ENCODE results near the gene ESAM.
"Not testable (repeated sequence)": the region's sequence is repeated elsewhere in the genome, so short reads cannot be mapped to it uniquely, and the experiment has no call there.

ESAM gene

GRCh38 chr11:124776865-124777645, 15.0 kb upstream of the ESAM start:
- Histone ChIP-seq H3K36me3 (ENCODE audit: control insufficient read depth in 2 of 2, insufficient read depth in 1 of 2, low read length in 2 of 2) (peaks cover 0 to 21% of the 10 kb centered on the region in 2 experiments; a peak in 1 of 3 replicates), H3K4me1 (ENCODE audit: control insufficient read depth, insufficient read depth, low read length) (no peaks in the 10 kb centered on the region), H3K4me3 (ENCODE audit: low read depth, low read length) (no peak overlapping the region), H3K27ac (ENCODE audit: extremely low read depth, low read depth, low read length) (no peak overlapping the region), H3K9me3 (ENCODE audit: control insufficient read depth, insufficient read depth, low read depth, low read length) (no peaks in the 10 kb centered on the region)
- TF ChIP-seq TCF7L2 (IDR thresholded peaks at IDR 0.05; ENCODE audit: borderline replicate concordance, low read depth, low read length) = no peak
- TF ChIP-seq ZNF114 (tag by site-specific recombination; IDR thresholded peaks at IDR 0.05) = no peak
- no peak for TF ChIP-seq ZBTB17 (tag by site-specific recombination; IDR thresholded peaks at IDR 0.05)
- TF ChIP-seq ZNF2 (tag by site-specific recombination; IDR thresholded peaks at IDR 0.05) = no peak
- TF ChIP-seq KLF17 (tag by site-specific recombination; IDR thresholded peaks at IDR 0.05) = no peak
- no peak for TF ChIP-seq ZNF626 (tag by site-specific recombination; IDR thresholded peaks at IDR 0.05)
- TF ChIP-seq ZNF157 (tag by site-specific recombination; IDR thresholded peaks at IDR 0.05) = no peak
- TF ChIP-seq ZNF202 (tag by site-specific recombination; IDR thresholded peaks at IDR 0.05; ENCODE audit: borderline replicate concordance) = no peak
- no peak for TF ChIP-seq HOXC10 (CRISPR knock-in tag; IDR thresholded peaks at IDR 0.05)
- CTCF ChIA-PET = interaction anchor here (0.6 to 3.0 kb wide), 3 partner anchors 10 to 16 kb away, joined by 3 to 20 read pairs (median 4); partner anchors contain the start of gene ESAM
- POLR2A ChIA-PET = no interaction called here

- H3K36me3 ChIP-seq (ENCODE audit: control insufficient read depth in 2 of 2, insufficient read depth in 1 of 2, low read length in 2 of 2) = peaks cover 0 to 50% of the 10 kb centered on the region in 2 experiments; a peak in 1 of 3 replicates
- TF ChIP-seq ZNF629 (tag by site-specific recombination; IDR thresholded peaks at IDR 0.05) (0 out of 2 replicates have a peak, but pooled peaks have one; percentile 14), ZFHX2 (tag by site-specific recombination; conservative IDR thresholded peaks at IDR 0.05) (peak; percentile 78), EGR2 (tag by site-specific recombination; IDR thresholded peaks at IDR 0.05; ENCODE audit: low read depth) (peak; percentile 31; the same call in 1 of the 2 replicates)
- not testable (repeated sequence) for H3K4me3 ChIP-seq (ENCODE audit: low read depth, low read length); H3K27ac ChIP-seq (ENCODE audit: extremely low read depth, low read depth, low read length); H3K4me1 ChIP-seq (ENCODE audit: control insufficient read depth, insufficient read depth, low read length); H3K9me3 ChIP-seq (ENCODE audit: control insufficient read depth, insufficient read depth, low read depth, low read length)
- CTCF ChIA-PET = interaction anchor here (1.0 to 2.7 kb wide), 8 partner anchors 8 to 127 kb away, joined by 3 to 18 read pairs (median 4); partner anchors contain the start of gene ESAM
- POLR2A ChIA-PET = interaction anchor here (0.6 to 1.5 kb wide), 2 partner anchors 8 to 97 kb away, joined by 5 read pairs; partner anchors contain the start of gene SPA17
Observed at GRCh38 chr11:124770959-124771358, 8.9 kb upstream of the ESAM start.

GRCh38 chr11:124769806-124770774, 8.0 kb upstream of the ESAM start:
- Histone ChIP-seq H3K4me3 (ENCODE audit: low read depth, low read length) (no peak overlapping the region), H3K36me3 (ENCODE audit: control insufficient read depth in 2 of 2, insufficient read depth in 1 of 2, low read length in 2 of 2) (peaks cover 0 to 51% of the 10 kb centered on the region in 2 experiments; a peak in 1 of 3 replicates), H3K27ac (ENCODE audit: extremely low read depth, low read depth, low read length) (no peak overlapping the region), H3K9me3 (ENCODE audit: control insufficient read depth, insufficient read depth, low read depth, low read length) (no peaks in the 10 kb centered on the region), H3K4me1 (ENCODE audit: control insufficient read depth, insufficient read depth, low read length) (no peaks in the 10 kb centered on the region)
- no peak for TF ChIP-seq TCF7L2 (IDR thresholded peaks at IDR 0.05; ENCODE audit: borderline replicate concordance, low read depth, low read length)
- TF ChIP-seq ZNF629 (tag by site-specific recombination; IDR thresholded peaks at IDR 0.05) = peak; percentile 14; the same call in 1 of the 2 replicates
- TF ChIP-seq GLIS1 (tag by site-specific recombination; IDR thresholded peaks at IDR 0.05) = peak; percentile 63
- POLR2A ChIA-PET = interaction anchor here (0.6 to 1.5 kb wide), 4 partner anchors 9 to 96 kb away, joined by 3 to 5 read pairs (median 4); partner anchors contain the start of gene SPA17
- CTCF ChIA-PET = interaction anchor here (0.8 to 2.7 kb wide), 12 partner anchors 8 to 684 kb away, joined by 3 to 18 read pairs (median 3); no protein-coding TSS in a partner anchor

GRCh38 chr11:124768914-124769313, 6.8 kb upstream of the ESAM start:
- H3K36me3 ChIP-seq (ENCODE audit: control insufficient read depth in 2 of 2, insufficient read depth in 1 of 2, low read length in 2 of 2) = peaks cover 0 to 52% of the 10 kb centered on the region in 2 experiments; a peak in 1 of 3 replicates
- CTCF ChIA-PET = interaction anchor here (0.5 to 2.7 kb wide), 9 partner anchors 8 to 685 kb away, joined by 3 to 18 read pairs (median 3); no protein-coding TSS in a partner anchor
- H3K9me3 ChIP-seq (ENCODE audit: control insufficient read depth, insufficient read depth, low read depth, low read length) = no peaks in the 10 kb centered on the region
- no peak overlapping the region for H3K4me3 ChIP-seq (ENCODE audit: low read depth, low read length)
- H3K4me1 ChIP-seq (ENCODE audit: control insufficient read depth, insufficient read depth, low read length) = no peaks in the 10 kb centered on the region
- POLR2A ChIA-PET = interaction anchor here (0.9 kb wide), 1 partner anchor 22 kb away, joined by 3 read pairs; no protein-coding TSS in a partner anchor
- no peak for TF ChIP-seq ZNF24 (tag by site-specific recombination; IDR thresholded peaks at IDR 0.05)
- TF ChIP-seq IKZF3 (tag by site-specific recombination; IDR thresholded peaks at IDR 0.05) = no peak
- TF ChIP-seq MZF1 (tag by site-specific recombination; IDR thresholded peaks at IDR 0.05; ENCODE audit: borderline replicate concordance) = no peak
- TF ChIP-seq ZNF202 (tag by site-specific recombination; IDR thresholded peaks at IDR 0.05; ENCODE audit: borderline replicate concordance) = no peak
- TF ChIP-seq ZNF830 (tag by site-specific recombination; IDR thresholded peaks at IDR 0.05; ENCODE audit: low read depth) = no peak
- TF ChIP-seq ZNF366 (tag by site-specific recombination; conservative IDR thresholded peaks at IDR 0.05) = no peak
- TF ChIP-seq OSR2 (tag by site-specific recombination; IDR thresholded peaks at IDR 0.05) = no peak
- no peak for TF ChIP-seq KLF1 (tag by site-specific recombination; IDR thresholded peaks at IDR 0.05)
- no peak for TF ChIP-seq AEBP2 (tag by site-specific recombination; IDR thresholded peaks at IDR 0.05; ENCODE audit: borderline replicate concordance)
- H3K27ac ChIP-seq (ENCODE audit: extremely low read depth, low read depth, low read length) = no peak overlapping the region
